ENCODE data around the gene ZFPM1.

The ZFPM1 gene

DNA sequence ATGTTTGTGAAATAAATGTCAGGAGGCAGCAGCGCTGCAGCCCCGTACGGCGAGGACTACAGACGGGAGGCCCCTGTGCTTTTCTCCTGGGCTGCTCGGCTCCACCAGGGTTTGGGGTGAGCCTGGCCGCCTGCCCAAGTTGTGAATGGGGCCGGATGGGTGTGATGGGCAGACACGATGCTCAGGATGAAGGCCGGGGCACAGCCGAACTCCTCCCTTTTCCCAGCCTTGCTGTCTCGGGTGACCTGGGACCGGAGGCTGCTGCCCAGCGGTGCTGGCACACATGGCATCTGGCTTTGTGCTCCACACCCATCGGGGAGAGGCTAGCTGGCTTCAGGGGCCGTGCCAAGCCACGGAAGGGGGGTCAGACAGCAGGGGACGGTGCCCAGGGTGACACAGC is 34.2 kb upstream of the ZFPM1 start:
- no peak for DNase-seq

DNA sequence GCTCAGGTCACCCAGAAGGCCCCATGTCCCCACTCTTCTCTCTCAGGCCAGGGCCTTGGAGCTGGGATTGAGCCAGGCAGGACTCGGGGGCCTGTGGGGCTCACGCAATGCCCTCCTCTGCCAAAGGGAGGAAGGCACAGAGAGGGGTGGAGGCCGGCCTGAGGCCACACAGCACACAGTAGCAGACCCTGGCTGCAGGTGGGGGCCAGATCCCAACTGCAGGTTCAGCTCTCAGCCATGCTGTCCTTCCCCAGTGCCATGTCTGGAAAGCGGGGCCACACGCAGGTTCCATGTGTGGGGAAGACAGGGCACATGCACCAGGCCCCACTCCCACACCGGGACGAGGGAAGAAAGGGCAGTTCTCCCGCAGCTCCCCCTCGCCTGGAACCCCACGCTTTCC is 33.3 kb upstream of the ZFPM1 start:
- no peak for DNase-seq

DNA sequence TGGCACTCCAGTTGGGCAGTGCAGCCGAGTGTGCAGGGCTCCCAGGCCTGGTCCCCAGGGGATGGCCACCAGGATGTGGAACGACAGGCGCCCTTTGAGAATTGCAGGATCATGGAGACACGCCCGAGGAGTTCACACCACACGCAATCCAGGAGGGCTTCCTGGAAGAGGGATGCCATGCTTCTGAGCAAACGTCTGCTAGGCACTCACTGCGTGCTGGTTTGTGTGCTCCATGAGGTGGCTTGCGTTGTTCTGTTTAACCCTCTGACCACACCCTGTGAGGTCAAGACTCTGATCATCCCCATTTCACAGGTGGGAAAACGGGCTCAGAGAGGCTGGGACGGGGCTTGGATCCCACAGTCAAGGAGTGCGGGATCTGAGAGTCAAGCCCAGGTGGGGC is 32.6 kb upstream of the ZFPM1 start:
- no peak for DNase-seq

DNA sequence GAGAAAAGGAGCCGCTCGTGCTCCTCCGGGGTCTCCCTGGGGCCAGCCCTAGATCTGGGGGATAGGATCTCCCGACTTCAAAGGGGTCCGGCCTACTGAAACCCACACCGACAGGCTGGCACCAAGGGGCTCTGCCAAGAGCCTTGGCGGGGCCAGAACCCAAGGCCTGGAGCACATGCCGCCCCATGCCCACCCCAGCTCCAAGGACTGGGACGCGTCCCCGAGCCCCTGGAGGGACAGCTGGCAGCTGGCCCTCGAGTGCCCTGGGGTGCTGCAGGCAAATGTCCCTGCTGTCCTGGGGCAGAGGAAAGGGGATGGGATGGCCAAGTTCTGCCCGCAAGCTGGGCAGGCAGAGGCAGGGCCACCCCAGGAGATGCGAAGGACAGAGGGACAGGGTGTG is 31.8 kb upstream of the ZFPM1 start:
- no peak for DNase-seq

DNA sequence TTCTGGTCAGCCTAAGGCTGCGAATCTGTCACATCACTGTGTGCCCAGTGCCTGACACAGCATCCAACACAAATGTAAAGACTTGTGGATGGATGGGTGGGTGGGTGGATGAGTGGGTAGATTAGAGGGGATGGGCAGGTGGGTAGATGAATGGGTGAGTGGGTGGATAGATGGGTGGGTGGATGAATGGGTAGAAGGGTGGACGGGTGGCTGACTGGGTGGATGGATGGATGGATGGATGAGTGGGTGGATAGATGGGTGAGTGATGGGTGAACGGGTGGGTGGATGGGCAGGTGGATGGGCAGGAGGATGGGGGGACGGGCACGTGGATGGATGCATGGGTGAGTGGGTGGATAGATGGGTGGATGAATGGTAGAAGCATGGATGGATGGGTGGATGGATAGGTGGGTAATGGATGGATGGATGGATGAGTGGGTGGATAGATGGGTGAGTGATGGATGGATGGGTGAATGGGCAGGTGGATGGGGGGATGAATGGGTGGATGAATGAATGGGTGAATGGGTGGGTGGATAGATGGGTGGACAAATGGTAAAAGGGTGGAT is 31.1 kb upstream of the ZFPM1 start:
- DNase-seq: no peak

DNA sequence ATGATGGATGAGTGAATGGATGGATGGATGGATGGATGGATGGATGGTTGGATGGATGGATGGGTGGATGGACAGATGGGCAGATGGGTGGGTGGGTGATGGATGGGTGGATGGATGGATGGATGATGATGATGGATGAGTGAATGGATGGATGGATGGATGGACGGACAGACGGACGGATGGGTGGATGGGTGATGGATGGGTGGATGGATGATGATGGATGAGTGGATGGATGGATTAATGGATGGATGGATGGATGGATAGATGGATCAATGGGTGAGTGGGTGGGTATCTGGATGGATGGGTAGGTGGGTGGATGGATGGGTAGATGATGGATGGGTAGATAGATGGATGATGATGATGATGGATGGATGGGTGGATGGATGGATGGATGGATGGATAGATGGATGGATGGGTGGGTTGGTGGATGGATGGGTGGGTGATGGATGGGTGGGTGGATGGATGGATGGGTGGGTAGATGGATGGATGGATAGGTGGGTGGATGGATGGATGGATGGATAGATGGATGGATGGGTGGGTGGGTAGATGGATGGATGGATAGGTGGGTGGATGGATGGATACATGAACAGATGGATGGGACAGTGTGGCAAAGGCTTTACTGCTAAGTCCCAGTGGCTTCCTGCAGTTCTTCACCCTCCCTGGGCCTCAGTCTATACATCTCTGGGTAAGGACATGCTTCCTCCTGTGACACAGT is 30.2 kb upstream of the ZFPM1 start:
- DNase-seq: no peak

DNA sequence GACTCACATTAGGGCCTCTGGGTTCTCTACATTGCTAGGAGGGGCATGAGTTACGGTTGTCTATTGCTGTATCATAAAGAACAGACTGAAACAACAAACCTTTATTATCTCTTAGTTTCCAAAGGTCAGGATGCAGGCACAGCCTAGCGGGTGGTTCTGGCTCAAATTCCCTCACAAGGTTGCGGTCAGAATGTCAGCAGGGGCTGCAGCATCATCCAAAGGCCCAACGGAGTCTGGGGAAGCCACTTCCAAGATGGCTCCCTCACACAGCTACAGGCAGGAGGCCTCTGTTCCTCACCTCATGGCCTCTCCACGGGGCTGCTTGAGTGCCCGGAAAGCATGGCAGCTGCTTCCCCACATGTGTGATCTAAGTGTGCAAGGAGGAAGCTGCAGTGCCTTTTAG is 29.6 kb upstream of the ZFPM1 start:
- no peak for DNase-seq

DNA sequence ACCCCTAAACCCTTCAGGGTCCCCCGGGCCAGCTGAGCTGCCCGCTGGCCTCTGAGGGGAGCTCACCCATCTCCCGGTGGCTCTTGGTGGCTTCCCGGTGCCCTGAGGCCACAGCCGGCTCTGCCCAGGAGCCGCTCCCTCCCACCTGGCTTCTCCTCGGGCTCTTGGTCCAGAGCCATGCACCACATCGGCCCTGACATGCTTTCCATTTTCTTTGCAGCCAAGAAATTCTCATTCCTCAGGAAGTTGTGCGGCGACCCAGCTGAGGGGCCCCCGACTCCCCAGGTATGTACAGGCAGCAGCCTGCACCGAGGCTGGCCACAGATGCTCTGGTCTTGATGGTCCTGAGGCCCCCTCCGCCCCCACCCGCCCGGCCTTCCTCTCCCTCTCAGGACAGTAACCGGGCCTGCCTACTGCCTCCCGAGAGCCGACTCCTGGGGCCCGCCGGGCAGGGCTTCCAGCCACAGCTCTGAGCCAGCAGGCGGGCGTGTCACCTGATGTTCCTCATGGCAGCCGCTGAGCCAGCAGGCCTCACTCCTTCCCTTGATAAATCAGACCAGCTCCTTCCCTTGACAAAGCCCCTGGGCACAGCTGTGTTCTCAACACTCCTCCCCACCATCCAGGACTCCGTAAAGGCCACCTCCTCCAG is 28.4 kb upstream of the ZFPM1 start:
- DNase-seq: no peak

DNA sequence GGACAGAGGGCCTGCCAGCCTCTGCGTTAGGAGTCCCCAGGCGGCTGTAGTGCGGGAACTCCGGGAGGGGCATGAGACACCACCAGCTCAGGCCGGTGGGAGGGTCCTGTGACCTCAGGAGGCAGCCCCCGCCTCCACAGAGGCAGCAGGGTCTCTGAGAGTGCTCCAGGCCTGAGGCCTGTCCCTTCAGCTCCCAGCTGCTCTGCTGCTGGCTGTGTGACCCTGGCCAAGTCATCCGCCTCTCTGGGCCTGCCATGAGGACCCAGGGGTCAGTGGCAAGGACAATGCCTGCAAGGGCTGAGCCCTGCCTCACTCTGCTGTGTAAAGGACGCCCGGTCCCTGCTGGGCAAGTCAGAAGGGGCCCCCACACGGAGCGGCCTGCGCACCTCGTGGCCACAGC is 27.1 kb upstream of the ZFPM1 start:
- DNase-seq: no peak

DNA sequence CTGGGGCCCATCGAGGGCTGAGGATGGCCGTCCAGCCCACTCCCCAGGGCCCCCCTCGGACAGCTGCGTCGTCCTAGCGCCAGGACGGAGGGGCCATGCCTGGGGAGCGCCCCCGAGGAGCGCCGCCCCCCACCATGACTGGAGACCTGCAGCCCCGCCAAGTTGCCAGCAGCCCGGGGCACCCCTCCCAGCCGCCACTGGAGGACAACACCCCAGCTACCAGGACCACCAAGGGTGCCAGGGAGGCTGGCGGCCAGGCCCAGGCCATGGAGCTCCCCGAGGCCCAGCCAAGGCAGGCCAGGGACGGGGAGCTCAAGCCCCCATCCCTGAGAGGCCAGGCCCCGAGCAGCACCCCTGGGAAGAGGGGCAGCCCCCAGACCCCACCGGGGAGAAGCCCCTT is 25.7 kb upstream of the ZFPM1 start:
- no peak for DNase-seq

DNA sequence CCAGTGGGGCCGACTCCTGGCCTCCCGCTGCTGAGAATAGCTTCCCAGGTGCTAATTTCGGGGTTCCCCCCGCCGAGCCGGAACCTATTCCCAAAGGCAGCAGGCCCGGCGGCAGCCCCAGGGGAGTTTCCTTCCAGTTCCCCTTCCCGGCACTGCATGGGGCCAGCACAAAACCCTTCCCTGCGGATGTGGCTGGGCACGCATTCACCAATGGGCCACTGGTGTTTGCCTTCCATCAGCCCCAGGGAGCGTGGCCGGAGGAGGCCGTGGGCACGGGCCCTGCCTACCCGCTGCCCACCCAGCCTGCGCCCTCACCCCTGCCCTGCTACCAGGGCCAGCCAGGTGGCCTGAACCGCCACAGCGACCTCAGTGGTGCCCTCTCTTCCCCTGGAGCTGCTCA is 24.9 kb upstream of the ZFPM1 start:
- no peak for DNase-seq

DNA sequence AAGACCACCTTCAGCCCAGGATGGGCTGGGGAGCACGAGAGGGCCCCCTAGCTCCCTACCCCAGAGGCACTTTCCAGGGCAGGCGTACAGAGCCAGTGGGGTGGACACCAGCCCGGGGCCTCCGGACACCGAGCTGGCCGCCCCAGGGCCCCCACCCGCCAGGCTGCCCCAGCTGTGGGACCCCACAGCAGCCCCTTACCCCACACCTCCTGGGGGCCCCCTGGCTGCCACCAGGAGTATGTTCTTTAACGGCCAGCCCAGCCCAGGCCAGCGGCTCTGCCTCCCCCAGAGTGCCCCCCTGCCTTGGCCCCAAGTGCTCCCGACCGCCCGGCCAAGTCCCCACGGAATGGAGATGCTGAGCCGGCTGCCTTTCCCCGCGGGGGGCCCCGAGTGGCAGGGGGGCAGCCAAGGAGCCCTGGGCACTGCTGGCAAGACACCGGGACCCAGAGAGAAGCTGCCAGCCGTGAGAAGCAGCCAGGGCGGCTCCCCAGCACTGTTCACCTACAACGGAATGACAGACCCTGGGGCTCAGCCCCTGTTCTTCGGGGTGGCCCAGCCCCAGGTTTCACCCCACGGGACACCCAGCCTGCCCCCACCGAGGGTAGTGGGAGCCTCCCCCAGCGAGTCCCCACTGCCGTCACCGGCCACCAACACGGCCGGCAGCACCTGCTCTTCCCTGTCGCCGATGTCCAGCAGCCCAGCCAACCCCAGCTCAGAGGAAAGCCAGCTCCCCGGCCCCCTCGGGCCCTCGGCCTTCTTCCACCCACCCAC is 24.3 kb upstream of the ZFPM1 start:
- DNase-seq: no peak

DNA sequence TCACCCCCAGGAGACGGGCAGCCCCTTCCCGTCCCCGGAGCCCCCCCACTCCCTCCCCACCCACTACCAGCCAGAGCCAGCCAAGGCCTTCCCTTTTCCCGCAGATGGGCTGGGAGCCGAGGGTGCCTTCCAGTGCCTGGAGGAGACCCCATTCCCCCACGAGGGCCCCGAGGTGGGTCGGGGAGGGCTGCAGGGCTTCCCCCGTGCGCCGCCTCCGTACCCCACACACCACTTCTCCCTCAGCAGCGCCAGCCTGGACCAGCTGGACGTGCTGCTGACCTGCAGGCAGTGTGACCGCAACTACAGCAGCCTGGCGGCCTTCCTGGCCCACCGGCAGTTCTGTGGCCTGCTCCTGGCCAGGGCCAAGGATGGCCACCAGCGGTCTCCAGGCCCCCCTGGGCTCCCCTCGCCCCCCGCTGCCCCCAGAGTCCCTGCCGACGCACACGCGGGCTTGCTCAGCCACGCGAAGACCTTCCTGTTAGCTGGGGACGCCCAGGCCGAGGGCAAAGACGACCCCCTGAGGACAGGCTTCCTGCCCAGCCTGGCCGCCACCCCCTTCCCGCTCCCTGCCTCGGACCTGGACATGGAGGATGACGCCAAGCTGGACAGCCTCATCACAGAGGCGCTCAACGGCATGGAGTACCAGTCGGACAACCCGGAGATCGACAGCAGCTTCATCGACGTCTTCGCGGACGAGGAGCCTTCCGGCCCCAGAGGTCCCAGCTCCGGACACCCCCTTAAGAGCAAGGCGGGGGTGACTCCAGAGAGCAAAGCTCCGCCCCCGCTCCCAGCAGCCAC is 23.5 kb upstream of the ZFPM1 start:
- DNase-seq: no peak

DNA sequence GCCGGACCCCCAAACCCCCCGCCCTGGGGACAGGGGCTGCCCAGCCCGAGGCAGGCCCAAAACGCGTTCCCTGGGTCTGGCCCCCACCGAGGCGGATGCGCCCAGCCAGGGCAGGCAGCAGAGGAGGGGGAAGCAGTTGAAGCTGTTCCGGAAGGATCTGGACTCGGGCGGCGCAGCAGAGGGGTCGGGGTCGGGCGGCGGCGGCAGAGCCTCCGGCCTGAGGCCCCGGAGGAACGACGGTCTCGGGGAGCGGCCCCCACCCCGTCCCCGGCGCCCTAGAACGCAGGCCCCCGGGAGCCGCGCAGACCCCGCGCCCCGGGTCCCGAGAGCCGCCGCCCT is 22.9 kb upstream of the ZFPM1 start:
- DNase-seq: no peak

DNA sequence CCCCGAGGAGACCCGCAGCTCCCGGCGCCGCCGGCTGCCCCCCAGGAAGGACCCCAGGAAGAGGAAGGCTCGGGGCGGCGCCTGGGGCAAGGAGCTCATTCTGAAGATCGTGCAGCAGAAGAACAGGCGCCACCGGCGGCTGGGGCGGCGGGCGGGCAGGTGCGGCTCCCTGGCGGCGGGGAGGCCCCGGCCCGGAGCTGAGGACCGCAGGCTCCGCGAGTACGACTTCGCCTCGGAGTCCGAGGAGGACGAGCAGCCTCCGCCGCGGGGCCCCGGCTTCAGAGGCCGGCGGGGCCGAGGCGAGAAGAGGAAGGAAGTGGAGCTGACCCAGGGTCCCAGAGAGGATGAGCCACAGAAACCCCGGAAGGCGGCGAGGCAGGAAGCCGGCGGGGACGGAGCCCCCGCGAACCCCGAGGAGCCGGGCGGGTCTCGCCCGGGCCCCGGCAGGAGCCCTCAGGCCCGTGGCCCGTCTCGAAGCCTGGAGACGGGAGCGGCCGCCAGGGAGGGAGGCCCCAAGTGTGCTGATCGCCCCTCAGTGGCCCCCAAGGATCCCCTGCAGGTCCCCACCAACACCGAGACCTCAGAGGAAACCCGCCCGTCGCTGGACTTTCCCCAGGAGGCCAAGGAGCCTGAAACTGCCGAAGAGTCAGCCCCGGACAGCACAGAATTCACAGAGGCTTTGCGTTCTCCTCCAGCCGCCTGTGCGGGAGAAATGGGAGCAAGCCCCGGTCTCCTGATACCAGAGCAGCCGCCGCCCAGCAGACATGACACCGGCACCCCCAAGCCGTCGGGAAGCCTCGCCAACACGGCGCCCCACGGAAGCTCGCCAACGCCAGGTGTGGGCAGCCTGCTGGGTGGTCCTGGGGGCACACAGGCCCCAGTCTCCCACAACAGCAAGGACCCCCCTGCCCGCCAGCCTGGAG is 22.3 kb upstream of the ZFPM1 start:
- DNase-seq: no peak

DNA sequence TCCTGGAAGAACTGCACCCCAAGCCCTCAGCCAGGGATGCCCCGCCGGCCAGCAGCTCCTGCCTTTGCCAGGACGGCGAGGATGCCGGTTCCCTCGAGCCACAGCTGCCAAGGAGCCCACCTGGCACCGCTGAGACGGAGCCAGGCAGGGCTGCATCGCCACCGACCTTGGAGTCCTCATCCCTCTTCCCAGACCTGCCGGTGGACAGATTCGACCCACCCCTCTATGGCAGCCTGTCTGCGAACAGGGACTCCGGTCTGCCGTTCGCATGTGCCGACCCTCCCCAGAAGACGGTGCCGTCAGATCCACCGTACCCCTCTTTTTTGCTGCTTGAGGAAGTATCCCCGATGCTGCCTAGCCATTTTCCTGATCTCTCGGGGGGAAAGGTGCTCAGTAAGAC is 21.4 kb upstream of the ZFPM1 start:
- no peak for DNase-seq

DNA sequence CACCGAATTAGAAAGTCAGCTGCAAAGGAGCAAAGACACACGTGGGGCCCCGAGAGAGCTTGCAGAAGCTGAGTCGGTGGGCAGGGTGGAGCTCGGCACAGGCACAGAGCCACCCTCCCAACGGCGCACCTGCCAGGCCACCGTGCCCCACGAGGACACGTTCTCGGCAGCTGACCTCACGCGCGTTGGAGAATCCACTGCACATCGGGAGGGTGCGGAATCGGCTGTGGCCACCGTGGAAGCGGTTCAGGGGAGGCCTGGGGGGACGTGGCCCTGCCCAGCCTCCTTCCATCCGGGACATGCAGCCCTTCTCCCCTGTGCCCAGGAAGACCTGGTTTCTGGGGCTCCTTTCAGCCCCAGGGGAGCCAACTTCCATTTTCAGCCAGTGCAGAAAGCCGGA is 20.9 kb upstream of the ZFPM1 start:
- no peak for DNase-seq

DNA sequence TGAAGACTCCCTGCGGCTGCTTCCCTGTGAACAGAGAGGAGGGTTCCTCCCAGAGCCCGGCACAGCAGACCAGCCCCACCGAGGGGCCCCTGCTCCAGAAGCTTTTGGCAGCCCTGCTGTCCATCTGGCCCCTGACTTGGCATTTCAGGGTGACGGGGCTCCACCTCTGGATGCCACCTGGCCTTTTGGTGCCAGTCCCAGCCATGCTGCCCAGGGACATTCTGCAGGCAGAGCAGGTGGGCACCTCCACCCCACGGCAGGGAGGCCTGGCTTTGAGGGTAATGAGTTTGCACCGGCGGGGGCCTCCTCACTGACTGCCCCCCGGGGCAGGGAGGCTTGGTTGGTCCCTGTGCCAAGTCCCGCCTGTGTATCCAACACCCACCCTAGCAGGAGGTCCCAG is 20.3 kb upstream of the ZFPM1 start:
- DNase-seq: no peak

DNA sequence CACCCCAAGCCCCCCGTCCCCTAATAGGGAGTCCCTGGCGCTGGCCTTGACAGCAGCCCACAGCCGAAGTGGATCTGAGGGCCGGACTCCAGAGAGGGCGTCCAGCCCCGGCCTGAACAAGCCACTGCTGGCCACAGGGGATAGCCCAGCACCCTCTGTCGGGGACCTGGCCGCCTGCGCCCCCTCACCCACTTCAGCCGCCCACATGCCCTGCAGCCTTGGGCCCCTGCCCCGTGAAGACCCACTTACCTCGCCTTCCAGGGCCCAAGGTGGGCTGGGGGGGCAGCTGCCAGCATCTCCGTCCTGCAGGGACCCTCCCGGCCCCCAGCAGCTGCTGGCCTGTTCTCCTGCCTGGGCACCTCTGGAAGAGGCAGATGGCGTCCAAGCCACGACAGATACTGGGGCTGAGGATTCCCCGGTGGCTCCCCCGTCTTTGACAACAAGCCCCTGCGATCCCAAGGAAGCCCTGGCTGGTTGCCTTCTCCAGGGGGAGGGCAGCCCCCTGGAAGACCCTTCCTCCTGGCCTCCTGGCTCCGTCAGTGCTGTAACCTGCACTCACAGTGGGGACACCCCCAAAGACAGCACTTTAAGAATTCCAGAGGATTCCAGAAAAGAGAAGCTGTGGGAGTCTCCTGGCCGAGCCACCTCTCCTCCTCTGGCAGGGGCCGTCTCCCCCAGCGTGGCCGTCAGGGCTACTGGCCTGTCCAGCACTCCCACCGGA is 19.3 kb upstream of the ZFPM1 start:
- no peak for DNase-seq

DNA sequence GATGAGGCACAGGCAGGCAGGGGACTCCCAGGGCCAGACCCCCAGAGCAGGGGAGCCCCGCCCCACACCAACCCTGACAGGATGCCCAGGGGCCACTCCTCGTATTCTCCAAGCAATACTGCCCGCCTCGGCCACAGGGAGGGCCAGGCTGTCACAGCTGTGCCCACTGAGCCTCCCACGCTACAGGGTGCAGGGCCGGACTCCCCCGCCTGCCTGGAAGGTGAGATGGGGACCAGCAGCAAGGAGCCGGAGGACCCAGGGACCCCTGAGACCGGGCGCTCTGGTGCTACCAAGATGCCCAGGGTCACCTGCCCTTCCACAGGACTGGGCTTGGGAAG is 18.8 kb upstream of the ZFPM1 start:
- DNase-seq: no peak

DNA sequence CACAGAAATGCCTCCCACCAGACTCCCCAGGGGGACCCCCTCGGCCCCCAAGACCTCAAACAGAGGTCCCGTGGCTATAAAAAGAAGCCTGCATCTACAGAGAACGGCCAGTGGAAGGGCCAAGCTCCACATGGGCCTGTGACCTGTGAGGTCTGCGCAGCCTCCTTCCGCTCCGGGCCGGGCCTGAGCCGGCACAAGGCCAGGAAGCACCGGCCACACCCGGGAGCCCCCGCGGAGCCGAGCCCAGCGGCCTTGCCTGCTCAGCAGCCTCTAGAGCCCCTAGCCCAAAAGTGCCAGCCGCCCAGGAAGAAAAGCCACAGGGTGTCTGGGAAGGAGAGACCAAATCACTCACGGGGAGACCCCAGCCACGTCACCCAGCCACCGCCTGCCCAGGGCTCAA is 18.3 kb upstream of the ZFPM1 start:
- DNase-seq: no peak
